ENCODE measurements around the gene CCIN. TPM values are rescaled to one million over a fixed set of nuclear protein-coding genes. Genes with fewer than 3 reads are reported as not detected.
"Not testable (repeated sequence)": the region's sequence is repeated elsewhere in the genome, so short reads cannot be mapped to it uniquely, and the experiment has no call there.

CCIN gene
- total RNA-seq, 1 donor from 2014 or later, result 0.18 TPM

DNA sequence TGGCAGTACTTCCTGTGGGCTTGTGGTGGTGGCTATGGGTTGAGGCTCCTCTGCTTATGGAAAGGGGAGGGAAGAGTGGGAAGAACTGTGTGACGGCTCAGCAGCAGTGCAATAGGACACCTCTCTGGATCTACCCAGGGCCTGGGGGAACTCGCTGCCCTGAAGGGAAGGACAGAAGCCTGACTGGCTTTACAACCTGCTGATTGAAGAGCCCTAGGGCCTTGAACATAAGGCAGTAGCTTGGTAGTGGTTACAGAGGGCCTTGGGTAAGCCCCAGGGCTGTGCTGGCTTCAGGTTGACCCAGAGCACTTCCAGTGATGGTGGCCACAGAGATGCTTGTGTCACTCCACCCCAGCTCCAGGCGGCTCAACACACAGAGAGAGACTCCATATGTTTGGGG is 5.5 kb downstream of the CCIN start:
- Histone ChIP-seq H3K9me3 (no peaks in the 10 kb centered on the region), H3K27ac (no peak overlapping the region), H3K4me3 (no peak overlapping the region), H3K4me1 (no peaks in the 10 kb centered on the region), H3K27me3 (ENCODE audit: low read depth) (no peaks in the 10 kb centered on the region), H3K36me3 (no peaks in the 10 kb centered on the region)
- no peak for ATAC-seq
- TF ChIP-seq, protein P1, sequence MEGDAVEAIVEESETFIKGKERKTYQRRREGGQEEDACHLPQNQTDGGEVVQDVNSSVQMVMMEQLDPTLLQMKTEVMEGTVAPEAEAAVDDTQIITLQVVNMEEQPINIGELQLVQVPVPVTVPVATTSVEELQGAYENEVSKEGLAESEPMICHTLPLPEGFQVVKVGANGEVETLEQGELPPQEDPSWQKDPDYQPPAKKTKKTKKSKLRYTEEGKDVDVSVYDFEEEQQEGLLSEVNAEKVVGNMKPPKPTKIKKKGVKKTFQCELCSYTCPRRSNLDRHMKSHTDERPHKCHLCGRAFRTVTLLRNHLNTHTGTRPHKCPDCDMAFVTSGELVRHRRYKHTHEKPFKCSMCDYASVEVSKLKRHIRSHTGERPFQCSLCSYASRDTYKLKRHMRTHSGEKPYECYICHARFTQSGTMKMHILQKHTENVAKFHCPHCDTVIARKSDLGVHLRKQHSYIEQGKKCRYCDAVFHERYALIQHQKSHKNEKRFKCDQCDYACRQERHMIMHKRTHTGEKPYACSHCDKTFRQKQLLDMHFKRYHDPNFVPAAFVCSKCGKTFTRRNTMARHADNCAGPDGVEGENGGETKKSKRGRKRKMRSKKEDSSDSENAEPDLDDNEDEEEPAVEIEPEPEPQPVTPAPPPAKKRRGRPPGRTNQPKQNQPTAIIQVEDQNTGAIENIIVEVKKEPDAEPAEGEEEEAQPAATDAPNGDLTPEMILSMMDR (IDR thresholded peaks at IDR 0.05), result no peak
- intact Hi-C loops (cut with DNase I), result no loop called here
- DNase-seq, result no peak

DNA sequence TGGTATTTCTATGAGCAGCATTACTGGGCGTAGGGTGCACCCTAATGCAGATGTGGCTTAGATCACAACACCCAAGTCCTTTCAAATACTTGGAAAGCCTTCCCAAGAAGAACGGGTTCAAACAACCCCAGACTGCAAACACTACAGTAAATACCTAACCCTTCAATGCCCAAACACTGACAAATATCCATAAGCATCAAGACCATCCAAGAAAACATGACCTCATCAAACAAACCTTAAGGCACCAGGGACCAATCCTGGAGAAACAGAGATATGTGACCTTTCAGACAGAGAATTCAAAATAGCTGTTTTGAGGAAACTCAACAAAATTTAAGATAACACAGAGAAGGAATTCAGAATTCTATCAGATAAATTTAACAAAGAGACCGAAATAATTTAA is 6.0 kb downstream of the CCIN start:
- intact Hi-C loops (cut with DNase I); H3K9me3 ChIP-seq; H3K4me1 ChIP-seq; ATAC-seq; H3K36me3 ChIP-seq; H3K4me3 ChIP-seq; DNase-seq; H3K27me3 ChIP-seq (ENCODE audit: low read depth); H3K27ac ChIP-seq: not testable (repeated sequence)

DNA sequence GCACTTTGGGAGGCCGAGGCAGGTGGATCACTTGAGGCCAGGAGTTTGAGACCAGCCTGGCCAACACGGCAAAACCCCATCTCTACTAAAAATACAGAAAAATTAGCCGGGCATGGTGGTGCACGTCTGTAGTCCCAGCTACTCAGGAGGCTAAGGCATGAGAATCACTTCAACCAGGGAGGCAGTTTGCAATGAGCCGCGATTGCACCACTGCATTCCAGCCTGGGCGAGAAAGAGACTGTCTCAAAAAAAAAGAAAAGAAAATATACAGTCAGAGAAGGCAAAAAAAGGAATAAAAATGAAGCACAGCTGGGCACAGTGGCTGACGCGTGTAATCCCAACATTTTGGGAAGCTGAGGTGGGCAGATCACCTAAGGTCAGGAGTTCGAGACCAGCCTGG is 7.3 kb downstream of the CCIN start:
- H3K27me3 ChIP-seq (ENCODE audit: low read depth); H3K9me3 ChIP-seq; H3K4me3 ChIP-seq; ATAC-seq; DNase-seq; H3K36me3 ChIP-seq; H3K27ac ChIP-seq; intact Hi-C loops (cut with DNase I); H3K4me1 ChIP-seq: not testable (repeated sequence)

DNA sequence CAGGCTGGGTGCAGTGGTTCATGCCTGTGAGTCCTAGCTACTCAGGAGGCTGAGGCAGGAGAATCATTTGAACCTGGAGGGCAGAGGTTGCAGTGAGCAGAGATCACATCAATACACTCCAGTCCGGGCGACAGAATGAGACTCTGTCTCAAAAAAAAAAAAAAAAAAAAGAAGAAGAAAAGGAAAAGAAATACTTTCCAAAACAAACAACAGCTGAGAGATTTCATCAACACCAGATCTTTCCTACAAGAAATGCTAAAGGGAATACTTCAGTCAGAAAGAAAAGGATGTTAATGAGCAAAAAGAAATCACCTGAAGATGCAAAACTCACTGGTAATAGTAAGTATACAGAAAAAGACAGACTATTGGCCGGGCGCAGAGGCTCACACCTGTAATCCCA is 8.4 kb downstream of the CCIN start:
- intact Hi-C loops (cut with DNase I), result no loop called here
- H3K9me3 ChIP-seq, result no peaks in the 10 kb centered on the region

DNA sequence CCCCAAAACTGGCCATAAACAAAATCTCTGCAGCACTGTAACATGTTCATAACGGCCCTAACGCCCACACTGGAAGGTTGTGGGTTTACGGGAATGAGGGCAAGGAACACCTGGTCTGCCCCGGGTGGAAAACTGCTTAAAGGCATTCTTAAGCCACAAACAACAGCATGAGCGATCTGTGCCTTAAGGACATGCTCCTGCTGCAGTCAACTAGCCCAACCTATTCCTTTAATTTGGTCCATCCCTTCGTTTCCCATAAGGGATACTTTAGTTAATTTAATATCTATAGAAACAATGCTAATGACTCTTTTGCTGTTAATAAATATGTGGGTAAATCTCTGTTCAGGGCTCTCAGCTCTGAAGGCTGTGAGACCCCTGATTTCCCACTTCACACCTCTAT is 11.1 kb downstream of the CCIN start:
- H3K9me3 ChIP-seq; H3K4me1 ChIP-seq; H3K27me3 ChIP-seq (ENCODE audit: low read depth); intact Hi-C loops (cut with DNase I); H3K27ac ChIP-seq; H3K36me3 ChIP-seq; H3K4me3 ChIP-seq; ATAC-seq; DNase-seq: not testable (repeated sequence)

More for the DNA sequence above, 8.4 kb downstream of the CCIN start:
- no peaks in the 10 kb centered on the region for H3K36me3 ChIP-seq
- TF ChIP-seq, protein P1 (IDR thresholded peaks at IDR 0.05), result no peak
- H3K4me1 ChIP-seq, result no peaks in the 10 kb centered on the region
- no peak for ATAC-seq
- no peak overlapping the region for H3K4me3 ChIP-seq
- DNase-seq, result no peak
- H3K27ac ChIP-seq, result no peak overlapping the region
- H3K27me3 ChIP-seq (ENCODE audit: low read depth), result no peaks in the 10 kb centered on the region

DNA sequence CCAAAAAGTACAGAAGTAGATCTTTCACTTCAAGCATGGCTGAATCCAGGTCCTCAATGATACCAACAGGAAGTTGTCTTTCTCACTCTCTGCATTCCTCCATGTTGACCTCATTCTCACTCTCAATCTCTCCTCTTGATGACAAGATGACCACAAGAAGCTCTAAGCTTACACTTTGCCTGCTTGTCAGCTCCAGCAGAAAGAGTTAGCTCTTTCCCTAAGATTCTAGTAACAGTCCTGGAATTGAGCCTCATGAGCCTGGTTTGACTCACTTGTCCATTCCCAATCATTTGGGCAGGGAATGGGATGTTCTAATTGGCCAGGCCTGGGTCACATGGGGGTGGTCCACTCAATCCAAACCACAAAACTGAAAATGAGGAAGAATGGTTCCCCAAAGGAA is 18.2 kb downstream of the CCIN start:
- Histone ChIP-seq H3K36me3 (no peaks in the 10 kb centered on the region), H3K9me3 (no peaks in the 10 kb centered on the region), H3K27me3 (ENCODE audit: low read depth) (no peaks in the 10 kb centered on the region), H3K4me1 (peaks cover 19% of the 10 kb centered on the region), H3K4me3 (no peak overlapping the region), H3K27ac (no peak overlapping the region)
- no peak for DNase-seq
- TF ChIP-seq, protein P1 (IDR thresholded peaks at IDR 0.05), result no peak
- intact Hi-C loops (cut with DNase I), result no loop called here
- ATAC-seq, result no peak

DNA sequence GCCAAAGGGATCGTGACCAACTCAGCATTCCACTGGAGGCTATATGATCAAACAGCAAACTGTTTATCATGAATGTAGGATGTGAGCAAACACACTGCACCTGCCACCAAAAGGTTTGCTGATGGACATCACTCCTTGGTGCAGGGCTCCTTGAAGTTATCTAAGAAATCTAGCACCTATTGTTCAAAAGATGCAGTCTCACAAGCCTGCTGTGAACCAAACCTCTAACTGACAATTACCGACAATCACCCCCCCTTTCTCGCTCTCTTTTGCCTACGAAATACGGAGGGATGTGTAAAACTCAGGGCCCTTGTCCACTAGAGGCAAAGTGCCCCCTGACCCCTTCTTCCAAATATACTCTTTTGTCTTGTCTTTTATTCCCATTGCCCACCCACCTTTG is 19.0 kb downstream of the CCIN start:
- intact Hi-C loops (cut with DNase I), result no loop called here
- ATAC-seq (no peak), DNase-seq (no peak)
- no peak overlapping the region for H3K4me3 ChIP-seq
- no peak overlapping the region for H3K27ac ChIP-seq
- no peaks in the 10 kb centered on the region for H3K27me3 ChIP-seq (ENCODE audit: low read depth)
- H3K9me3 ChIP-seq, result no peaks in the 10 kb centered on the region
- TF ChIP-seq, protein P1 (IDR thresholded peaks at IDR 0.05), result no peak
- no peaks in the 10 kb centered on the region for H3K36me3 ChIP-seq
- peaks cover 27% of the 10 kb centered on the region for H3K4me1 ChIP-seq
